Measurements from ENCODE around the gene STON2.

- no peak for TF ChIP-seq POLR2AphosphoS5 (IDR thresholded peaks at IDR 0.05)
- peak in 2 of 4 experiments; percentile 30 to 47 for TF ChIP-seq CTCF (IDR thresholded peaks at IDR 0.05)
- no peak for TF ChIP-seq POLR2A (IDR thresholded peaks at IDR 0.05)
Measured at GRCh38 chr14:81211844-81212243, 188.3 kb downstream of the STON2 start.

All from prostate gland (tissue), 2 donors.